H1 (cell line): Measurements from ENCODE around the gene LCNL1. TPM values are rescaled to one million over a fixed set of nuclear protein-coding genes. Genes with fewer than 3 reads are reported as not detected.

Experiments
- CTCF ChIA-PET: fragments of 300-600 bp; sonication (Branson Sonifier 250); formaldehyde crosslinking; loops from one replicate; lab custom pipeline; 2021; ENCODE audit not compliant: partially characterized antibody; lab: Charles Lee
- POLR2A ChIA-PET: fragments of 300-600 bp; sonication (Branson Sonifier 250); formaldehyde crosslinking; loops from one replicate; lab custom pipeline; 2021; ENCODE audit warnings: inconsistent platforms; ENCODE audit not compliant: partially characterized antibody; lab: Charles Lee
- DNase-seq, 2 experiments: peaks; one replicate each; pipeline versions ENCODE4 v3.0.0 to v3.0.0-alpha.2; 2010 to 2022; ENCODE audit warnings: low spot score in 2 of 2, low read depth in 1 of 2, mixed read lengths in 1 of 2
- FAIRE-seq: peaks from 2 replicates; lab custom pipeline; 2011; peaks lifted over from hg19 to GRCh38; lab: Jason Lieb, UNC
- H2AFZ ChIP-seq: 2 replicates; pipeline ENCODE4 v1.8.1; 2012; ENCODE audit warnings: low read length, inconsistent platforms
- H2AK5ac ChIP-seq: 2 replicates; pipeline ENCODE4 v1.6.1; 2013; ENCODE audit warnings: low read depth, low read length
- H2BK120ac ChIP-seq: replicated peaks from 2 replicates; pipeline ENCODE3; 2013; ENCODE audit warnings: low read depth, low read length, inconsistent platforms
- H2BK12ac ChIP-seq: 2 replicates; pipeline ENCODE4 v1.6.1; 2013; ENCODE audit warnings: low read depth, low read length
- H2BK15ac ChIP-seq: 2 replicates; pipeline ENCODE4 v1.6.1; 2013; ENCODE audit warnings: low read length
- H2BK20ac ChIP-seq: 2 replicates; pipeline ENCODE4 v1.6.1; 2013; ENCODE audit warnings: low read length
- H2BK5ac ChIP-seq: 2 replicates; pipeline ENCODE4 v1.6.1; 2013; ENCODE audit warnings: low read depth, low read length
- H3K14ac ChIP-seq: 2 replicates; pipeline ENCODE4 v1.6.1; 2013; ENCODE audit warnings: inconsistent platforms; ENCODE audit not compliant: insufficient read length
- H3K18ac ChIP-seq: 2 replicates; pipeline ENCODE4 v1.6.1; 2013; ENCODE audit warnings: low read length; ENCODE audit errors: extremely low read depth
- H3K23ac ChIP-seq: 2 replicates; pipeline ENCODE4 v1.6.1; 2013; ENCODE audit warnings: inconsistent platforms; ENCODE audit not compliant: insufficient read length
- H3K23me2 ChIP-seq: 2 replicates; pipeline ENCODE4 v1.6.1; 2013; ENCODE audit warnings: low read depth, low read length
- H3K27ac ChIP-seq: 2 replicates; pipeline ENCODE4 v1.6.1; 2011; ENCODE audit warnings: low read depth, low read length, inconsistent platforms
- H3K27me3 ChIP-seq, 4 experiments: replicated peaks in 1 of 4; 1 replicate in 1 of 4; 2 replicates in 3 of 4; pipeline versions ENCODE4 v1.6.1 to v1.8.1; 2011 to 2013; ENCODE audit warnings: low read length in 3 of 4, mild to moderate bottlenecking in 3 of 4, inconsistent platforms in 2 of 4, mixed read lengths in 2 of 4, moderate library complexity in 1 of 4; ENCODE audit not compliant: control insufficient read depth in 3 of 4, insufficient read depth in 3 of 4; ENCODE audit errors: extremely low read depth in 1 of 4
- H3K36me3 ChIP-seq, 4 experiments: 2 replicates each; pipeline versions ENCODE4 v1.6.1 to v1.8.1; 2011 to 2013; ENCODE audit warnings: mild to moderate bottlenecking in 4 of 4, low read length in 3 of 4, moderate library complexity in 2 of 4, control low read depth in 1 of 4, inconsistent platforms in 1 of 4; ENCODE audit not compliant: insufficient read depth in 4 of 4, control insufficient read depth in 2 of 4
- H3K4ac ChIP-seq: replicated peaks from 2 replicates; pipeline ENCODE3; 2013; ENCODE audit warnings: low read length, low read depth, mixed read lengths, inconsistent platforms; ENCODE audit not compliant: insufficient read length
- H3K4me1 ChIP-seq, 4 experiments: replicated peaks in 1 of 4; 1 replicate in 1 of 4; 2 replicates in 3 of 4; pipeline versions ENCODE4 v1.6.1 to v1.8.1; 2011 to 2013; ENCODE audit warnings: low read length in 3 of 4, inconsistent platforms in 2 of 4, mixed read lengths in 1 of 4; ENCODE audit not compliant: insufficient read depth in 4 of 4, control insufficient read depth in 3 of 4
- H3K4me2 ChIP-seq, 2 experiments: 2 replicates each; pipeline versions ENCODE4 v1.6.1 to v1.8.1; 2011 to 2013; ENCODE audit warnings: low read depth in 2 of 2, low read length in 2 of 2, control low read depth in 1 of 2, inconsistent platforms in 1 of 2, mild to moderate bottlenecking in 1 of 2; ENCODE audit not compliant: insufficient read depth in 1 of 2
- H3K4me3 ChIP-seq, 4 experiments: fragments of 200-600, 300-600 bp in 1 of 4; sonication (generic), shearing (Covaris generic), sonication (Bioruptor Twin) in 1 of 4; 2 replicates each; pipeline versions ENCODE4 v1.5.1 to v1.8.1; 2011 to 2016; ENCODE audit warnings: low read length in 4 of 4, low read depth in 3 of 4, control low read depth in 2 of 4, inconsistent platforms in 2 of 4, mild to moderate bottlenecking in 2 of 4, mixed read lengths in 1 of 4, moderate library complexity in 1 of 4; ENCODE audit not compliant: insufficient read depth in 2 of 4; ENCODE audit errors: extremely low read depth in 1 of 4
- H3K56ac ChIP-seq: replicated peaks from 2 replicates; pipeline ENCODE3; 2013; ENCODE audit warnings: low read depth, mild to moderate bottlenecking, mixed read lengths, low read length, inconsistent platforms; ENCODE audit not compliant: insufficient read length
- H3K79me1 ChIP-seq: 2 replicates; pipeline ENCODE4 v1.6.1; 2013; ENCODE audit warnings: low read depth, low read length, control low read depth
- H3K79me2 ChIP-seq, 2 experiments: 2 replicates each; pipeline versions ENCODE4 v1.6.1 to v1.8.1; 2012 to 2013; ENCODE audit warnings: low read length in 2 of 2, mild to moderate bottlenecking in 2 of 2, inconsistent platforms in 1 of 2; ENCODE audit not compliant: insufficient read depth in 2 of 2, control insufficient read depth in 1 of 2
- H3K9ac ChIP-seq, 4 experiments: replicated peaks in 1 of 4; 1 replicate in 1 of 4; 2 replicates in 3 of 4; pipeline versions ENCODE4 v1.6.1 to v1.8.1; 2011 to 2013; ENCODE audit warnings: low read depth in 3 of 4, low read length in 3 of 4, control low read depth in 2 of 4, mild to moderate bottlenecking in 2 of 4, moderate library complexity in 2 of 4, inconsistent platforms in 1 of 4; ENCODE audit errors: extremely low read depth in 1 of 4
- H3K9me3 ChIP-seq, 2 experiments: 2 replicates each; pipeline versions ENCODE4 v1.6.1 to v1.8.1; 2012 to 2013; ENCODE audit warnings: mild to moderate bottlenecking in 2 of 2, moderate library complexity in 2 of 2, control low read depth in 1 of 2, inconsistent platforms in 1 of 2, low read depth in 1 of 2, low read length in 1 of 2, mixed read lengths in 1 of 2; ENCODE audit not compliant: insufficient read depth in 2 of 2
- H4K20me1 ChIP-seq, 2 experiments: replicated peaks in 1 of 2; 2 replicates each; pipeline versions ENCODE3 to v1.8.1; 2011 to 2013; ENCODE audit warnings: inconsistent platforms in 2 of 2, low read length in 2 of 2, mild to moderate bottlenecking in 1 of 2; ENCODE audit not compliant: insufficient read depth in 2 of 2, control insufficient read depth in 1 of 2
- H4K5ac ChIP-seq: 2 replicates; pipeline ENCODE4 v1.6.1; 2013; ENCODE audit warnings: low read length, low read depth, mixed read lengths, inconsistent platforms; ENCODE audit not compliant: insufficient read length
- H4K8ac ChIP-seq: 2 replicates; pipeline ENCODE4 v1.8.0; 2013; ENCODE audit warnings: mild to moderate bottlenecking, moderate library complexity, low read length, inconsistent platforms; ENCODE audit not compliant: insufficient read depth; ENCODE audit errors: extremely low read depth
- H4K91ac ChIP-seq: replicated peaks from 2 replicates; pipeline ENCODE3; 2013; ENCODE audit warnings: low read length, mixed read lengths, inconsistent platforms; ENCODE audit not compliant: insufficient read length
- CHD2 ChIP-seq: IDR thresholded peaks from 2 replicates; pipeline ENCODE4 v1.6.1; 2012; ENCODE audit warnings: low read length, improper control_type of control experiment
- RNF2 ChIP-seq: fragments of 200-900, 300-1000 bp; sonication (generic); IDR thresholded peaks from 2 replicates; pipeline ENCODE4 v1.7.1; 2016; ENCODE audit warnings: borderline replicate concordance, low read depth, mild to moderate bottlenecking, antibody characterized with exemption, low read length; ENCODE audit not compliant: poor library complexity, severe bottlenecking; ENCODE audit errors: missing control alignments
- TEAD4 ChIP-seq: IDR thresholded peaks from 2 replicates; pipeline ENCODE4 v1.6.1; 2012; ENCODE audit warnings: low read depth, low read length, inconsistent platforms, mixed read lengths
- WGBS, 2 experiments: shearing (Covaris generic) in 1 of 2; methylation state at CpG; one replicate each; pipeline versions ENCODE4 v1.1.6 to v1.1.7; 2013 to 2015; ENCODE audit warnings: low lambda C conversion rate in 2 of 2, mixed read lengths in 2 of 2, inconsistent platforms in 1 of 2, low coverage in 1 of 2, missing lambda C conversion rate in 1 of 2; ENCODE audit not compliant: insufficient replicate concordance in 2 of 2, insufficient coverage in 1 of 2, insufficient read length in 1 of 2; ENCODE audit errors: extremely low coverage in 1 of 2, missing lambda C conversion rate in 1 of 2; 5-methylcytosine and 5-hydroxymethylcytosine counted together
- polyA plus RNA-seq, 7 experiments: library from polyadenylated mRNA; depleted of rRNA in 3 of 7; stranded (reverse) in 5 of 7; unstranded in 2 of 7; fragments of >200 nt in 5 of 7; fragments of 200-250 nt in 2 of 7; gene quantifications; 1 replicate in 5 of 7; 2 replicates in 1 of 7; 4 replicates in 1 of 7; pipeline versions ENCODE4 v1.2.1 to v1.2.3, GENCODE V29; 2011 to 2013; ENCODE audit warnings: missing spikeins in 2 of 7, mixed read lengths in 2 of 7
- total RNA-seq: library from RNA; stranded (reverse); fragmentation: NEBNext Ultra II Directional; extraction: Animal tissue kit (Norgen Biotek cat#: 25700); gene quantifications from 2 replicates; pipeline ENCODE4 v1.2.1, GENCODE V29; 2021
- TF ChIP-seq, protein P1 (sequence below): IDR thresholded peaks from 2 replicates; pipeline ENCODE4 v1.6.1; 2012; ENCODE audit warnings: inconsistent platforms

The LCNL1 gene
- total and polyA plus RNA-seq, 2 of the 8 experiments (the other 6 are each of a cell fraction or from before 2014, with no cell fraction given), result 0.11 TPM; not detected in 1

DNA sequence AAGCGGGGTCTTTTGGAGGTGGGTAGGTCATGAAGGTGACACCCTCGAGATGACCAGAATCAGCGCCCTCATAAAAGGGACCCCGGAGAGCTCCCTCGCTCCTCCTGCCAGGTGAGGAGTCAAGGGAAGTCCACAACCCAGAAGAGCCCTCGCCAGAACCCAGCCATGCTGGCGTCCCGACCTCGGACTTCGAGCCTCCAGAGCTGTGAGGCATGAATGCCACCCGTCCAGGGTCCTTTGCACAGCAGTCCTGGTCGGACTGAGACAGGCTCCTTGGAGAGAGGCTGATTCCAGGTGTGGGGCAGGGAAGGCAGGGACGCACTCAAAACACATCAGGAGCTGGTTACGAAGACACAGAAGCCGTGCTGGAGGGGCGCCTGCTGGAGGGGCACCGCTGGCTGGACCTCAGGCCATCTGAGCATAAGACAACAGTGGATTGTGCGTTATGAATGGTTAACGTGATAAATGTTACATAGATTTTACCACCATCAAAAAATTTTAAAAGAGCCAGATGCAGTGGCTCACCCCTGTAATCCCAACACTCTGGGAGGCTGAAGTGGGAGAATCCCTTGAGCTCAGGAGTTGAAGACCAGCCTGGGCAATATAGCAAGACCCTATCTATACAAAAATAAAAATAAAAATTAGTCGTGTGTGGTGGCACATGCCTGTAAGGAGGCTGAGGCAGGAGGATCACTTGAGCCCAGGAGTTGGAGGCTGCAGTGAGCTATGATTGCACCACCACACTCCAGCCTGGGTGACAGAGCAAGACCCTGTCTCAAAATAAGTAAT is 19.3 kb downstream of the LCNL1 start:
- H2BK120ac ChIP-seq, result no peak overlapping the region
- H4K5ac ChIP-seq, result no peak overlapping the region
- no peak overlapping the region for H4K8ac ChIP-seq
- ChIA-PET POLR2A (no interaction called here), CTCF (interaction anchor here (0.6 to 3.5 kb wide), 10 partner anchors 19 to 214 kb away, joined by 3 to 21 read pairs (median 6); partner anchors contain the start of gene DPP7)
- DNase-seq, result no peak
- H3K36me3 ChIP-seq, result no peaks in the 10 kb centered on the region
- H3K4ac ChIP-seq, result no peak overlapping the region
- no peak overlapping the region for H2BK12ac ChIP-seq
- WGBS, 2 experiments, result 87% methylated on average over 15 of the region's 20 CpGs; no CpG with 5 or more reads in 1 of the 2 experiments
- H2AFZ ChIP-seq, result no peak overlapping the region
- H3K14ac ChIP-seq, result no peak overlapping the region
- TF ChIP-seq RNF2, result no peak
- TF ChIP-seq, protein P1, sequence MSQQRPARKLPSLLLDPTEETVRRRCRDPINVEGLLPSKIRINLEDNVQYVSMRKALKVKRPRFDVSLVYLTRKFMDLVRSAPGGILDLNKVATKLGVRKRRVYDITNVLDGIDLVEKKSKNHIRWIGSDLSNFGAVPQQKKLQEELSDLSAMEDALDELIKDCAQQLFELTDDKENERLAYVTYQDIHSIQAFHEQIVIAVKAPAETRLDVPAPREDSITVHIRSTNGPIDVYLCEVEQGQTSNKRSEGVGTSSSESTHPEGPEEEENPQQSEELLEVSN, result no peak
- TF ChIP-seq TEAD4, result no peak
- no peak for TF ChIP-seq CHD2
- no peak overlapping the region for H3K18ac ChIP-seq
- no peak overlapping the region for H3K4me2 ChIP-seq
- peaks cover 0 to 6% (median 4%) of the 10 kb centered on the region in 4 experiments; a peak in 6 of 7 replicates for H3K4me1 ChIP-seq
- H3K23me2 ChIP-seq, result peaks cover 2% of the 10 kb centered on the region; the same call in 1 of the 2 replicates
- no peak overlapping the region for H2BK5ac ChIP-seq
- H3K27ac ChIP-seq, result no peak overlapping the region
- no peaks in the 10 kb centered on the region for H4K20me1 ChIP-seq
- no peak overlapping the region for H3K23ac ChIP-seq
- H2AK5ac ChIP-seq, result no peak overlapping the region
- no peak overlapping the region for H3K56ac ChIP-seq
- no peak overlapping the region for H3K9ac ChIP-seq
- no peak overlapping the region for H4K91ac ChIP-seq
- H3K79me2 ChIP-seq, result no peaks in the 10 kb centered on the region
- no peaks in the 10 kb centered on the region; a peak in 1 of 7 replicates for H3K27me3 ChIP-seq
- peaks cover 0 to 10% of the 10 kb centered on the region in 2 experiments; a peak in 1 of 4 replicates for H3K9me3 ChIP-seq
- H2BK20ac ChIP-seq, result no peak overlapping the region
- no peak for FAIRE-seq
- H2BK15ac ChIP-seq, result no peak overlapping the region
- no peak overlapping the region for H3K4me3 ChIP-seq
- no peaks in the 10 kb centered on the region for H3K79me1 ChIP-seq
